CD14-positive monocyte (primary cell): Measurements from ENCODE around the gene CCDC51. TPM values are rescaled to one million over a fixed set of nuclear protein-coding genes. Genes with fewer than 3 reads are reported as not detected.

Experiments
- DNase-seq, 3 donors: peaks; one replicate each; pipeline ENCODE4 v3.0.0-alpha.2; 2011 to 2022
- H2AFZ ChIP-seq: 2 replicates; pipeline ENCODE4 v1.6.0; 2012; ENCODE audit warnings: mild to moderate bottlenecking, low read depth, low read length, inconsistent platforms; ENCODE audit not compliant: insufficient read depth, poor library complexity, severe bottlenecking
- H3K27ac ChIP-seq, 2 donors: 1 replicate in 1 of 2; 2 replicates in 1 of 2; pipeline ENCODE4 v1.5.1; 2012 to 2013; ENCODE audit warnings: low read length in 2 of 2, control low read depth in 1 of 2, inconsistent platforms in 1 of 2, low read depth in 1 of 2, mild to moderate bottlenecking in 1 of 2
- H3K27me3 ChIP-seq, 2 donors: one replicate each; pipeline versions ENCODE4 v1.6.0 to v1.6.1; 2011 to 2013; ENCODE audit warnings: low read length in 2 of 2; ENCODE audit not compliant: control insufficient read depth in 2 of 2, insufficient read depth in 2 of 2
- H3K36me3 ChIP-seq, 2 donors: replicated peaks in 1 of 2; 1 replicate in 1 of 2; 2 replicates in 1 of 2; pipeline versions ENCODE4 v1.5.1 to v1.6.1; 2012 to 2013; ENCODE audit warnings: low read length in 2 of 2, control low read depth in 1 of 2, inconsistent platforms in 1 of 2, mild to moderate bottlenecking in 1 of 2; ENCODE audit not compliant: insufficient read depth in 2 of 2, control insufficient read depth in 1 of 2
- H3K4me1 ChIP-seq, 2 donors: 1 replicate in 1 of 2; 2 replicates in 1 of 2; pipeline versions ENCODE4 v1.5.1 to v1.6.1; 2012 to 2013; ENCODE audit warnings: low read length in 2 of 2, control low read depth in 1 of 2, inconsistent platforms in 1 of 2, mild to moderate bottlenecking in 1 of 2, moderate library complexity in 1 of 2; ENCODE audit not compliant: insufficient read depth in 2 of 2, control insufficient read depth in 1 of 2
- H3K4me2 ChIP-seq: replicated peaks from 2 replicates; pipeline ENCODE3; 2012; ENCODE audit warnings: low read length, moderate library complexity, mild to moderate bottlenecking; ENCODE audit not compliant: poor library complexity, severe bottlenecking; ENCODE audit errors: extremely low read depth
- H3K4me3 ChIP-seq, 3 experiments: fragments of 200-600 bp in 1 of 3; sonication (generic) in 1 of 3; replicated peaks in 1 of 3; 1 replicate in 2 of 3; 2 replicates in 1 of 3; pipeline ENCODE4 v1.5.1; 2011 to 2013; ENCODE audit warnings: low read length in 3 of 3, mild to moderate bottlenecking in 3 of 3, control low read depth in 2 of 3, low read depth in 2 of 3, inconsistent platforms in 1 of 3, moderate library complexity in 1 of 3
- H3K79me2 ChIP-seq: 2 replicates; pipeline ENCODE4 v1.6.0; 2012; ENCODE audit warnings: mild to moderate bottlenecking, control low read depth, inconsistent platforms, low read length, moderate library complexity; ENCODE audit not compliant: insufficient read depth
- H3K9ac ChIP-seq: 2 replicates; pipeline ENCODE4 v1.6.0; 2017; ENCODE audit warnings: low read length, mild to moderate bottlenecking; ENCODE audit not compliant: insufficient read depth, poor library complexity, severe bottlenecking
- H3K9me3 ChIP-seq, 2 donors: replicated peaks in 1 of 2; 1 replicate in 1 of 2; 2 replicates in 1 of 2; pipeline versions ENCODE4 v1.5.1 to v1.6.1; 2012 to 2013; ENCODE audit warnings: low read length in 2 of 2, control low read depth in 1 of 2; ENCODE audit not compliant: control insufficient read depth in 1 of 2, insufficient read depth in 1 of 2
- H4K20me1 ChIP-seq: 2 replicates; pipeline ENCODE4 v1.6.0; 2012; ENCODE audit warnings: mild to moderate bottlenecking, low read length, control low read depth, moderate library complexity; ENCODE audit not compliant: insufficient read depth
- H3K27ac Mint-ChIP-seq, 7 donors: one replicate each; pipeline ENCODE4 v1.8.0; 2020; ENCODE audit warnings: mild to moderate bottlenecking in 7 of 7, mixed read lengths in 7 of 7, moderate library complexity in 6 of 7, inconsistent platforms in 2 of 7
- H3K27me3 Mint-ChIP-seq, 3 donors: one replicate each; pipeline ENCODE4 v1.8.0; 2021 to 2022; ENCODE audit warnings: low read depth in 3 of 3, mild to moderate bottlenecking in 3 of 3, mixed read lengths in 3 of 3, moderate library complexity in 3 of 3, inconsistent platforms in 1 of 3
- H3K36me3 Mint-ChIP-seq, 2 donors: one replicate each; pipeline ENCODE4 v1.8.0; 2020; ENCODE audit warnings: mixed read lengths in 2 of 2, inconsistent platforms in 1 of 2, mild to moderate bottlenecking in 1 of 2
- H3K4me1 Mint-ChIP-seq: one replicate; pipeline ENCODE4 v1.8.0; 2020; ENCODE audit warnings: mild to moderate bottlenecking, mixed read lengths
- H3K4me3 Mint-ChIP-seq, 2 donors: one replicate each; pipeline ENCODE4 v1.8.0; 2020; ENCODE audit warnings: mild to moderate bottlenecking in 2 of 2, mixed read lengths in 2 of 2, moderate library complexity in 1 of 2
- H3K9me3 Mint-ChIP-seq, 7 donors: one replicate each; pipeline ENCODE4 v1.8.0; 2020 to 2022; ENCODE audit warnings: mixed read lengths in 7 of 7, mild to moderate bottlenecking in 6 of 7, moderate library complexity in 6 of 7, inconsistent platforms in 2 of 7
- CTCF ChIP-seq: fragments of 200-600 bp; IDR thresholded peaks from one replicate; pipeline ENCODE4 v1.8.0; 2022; ENCODE audit warnings: antibody characterized with exemption, mild to moderate bottlenecking
- WGBS: methylation state at CpG from one replicate; pipeline ENCODE4 v1.1.5; 2013; ENCODE audit warnings: missing lambda C conversion rate; ENCODE audit not compliant: insufficient coverage; 5-methylcytosine and 5-hydroxymethylcytosine counted together
- intact Hi-C, 2 donors: fragments of 100-400 bp; cut with micrococcal nuclease; formaldehyde crosslinking; loops; one replicate each; pipeline versions ENCODE4 v1.15.0 to v1.15.1; 2023
- polyA plus RNA-seq, 3 donors: library from polyadenylated mRNA; depleted of rRNA in 1 of 3; unstranded in 2 of 3; stranded (reverse) in 1 of 3; fragments of 300-500 nt in 2 of 3; fragments of >200 nt in 1 of 3; fragmentation: Illumina TruSeq in 2 of 3; gene quantifications; 1 replicate in 2 of 3; 2 replicates in 1 of 3; pipeline ENCODE4 v1.2.3, GENCODE V29; 2012 to 2021

Gene CCDC51
- polyA plus RNA-seq, 3 donors: 3.6 to 5.9 (median 5.4) TPM

- Histone ChIP-seq H3K4me2 (no peak overlapping the region), H3K4me3 (no peak overlapping the region), H3K9ac (no peak overlapping the region), H3K27me3 (peaks cover 0 to 12% of the 10 kb centered on the region in 2 donors), H3K9me3 (no peaks in the 10 kb centered on the region), H3K27ac (no peak overlapping the region), H3K36me3 (peaks cover 12 to 29% of the 10 kb centered on the region in 2 donors), H2AFZ (no peak overlapping the region), H3K4me1 (peaks cover 11 to 17% of the 10 kb centered on the region in 2 donors), H4K20me1 (no peaks in the 10 kb centered on the region), H3K79me2 (peaks cover 4% of the 10 kb centered on the region)
- Mint-ChIP-seq H3K4me3 (no peak overlapping the region), H3K4me1 (peaks cover 24% of the 10 kb centered on the region), H3K9me3 (no peaks in the 10 kb centered on the region), H3K27ac (no peak overlapping the region), H3K27me3 (peaks cover 9 to 20% (median 11%) of the 10 kb centered on the region in 3 donors), H3K36me3 (peaks cover 24 to 32% of the 10 kb centered on the region in 2 donors)
- no peak for DNase-seq
- intact Hi-C loops: loop anchor here in 1 of 2 donors (10.0 kb wide), 1 partner anchor 239 kb away; no protein-coding TSS in a partner anchor
- TF ChIP-seq CTCF: no peak
- WGBS: 95% methylated on average over 7 of the region's 12 CpGs
These were observed 6.3 kb downstream of the CCDC51 start for GRCh38 chr3:48433472-48434118.

DNA sequence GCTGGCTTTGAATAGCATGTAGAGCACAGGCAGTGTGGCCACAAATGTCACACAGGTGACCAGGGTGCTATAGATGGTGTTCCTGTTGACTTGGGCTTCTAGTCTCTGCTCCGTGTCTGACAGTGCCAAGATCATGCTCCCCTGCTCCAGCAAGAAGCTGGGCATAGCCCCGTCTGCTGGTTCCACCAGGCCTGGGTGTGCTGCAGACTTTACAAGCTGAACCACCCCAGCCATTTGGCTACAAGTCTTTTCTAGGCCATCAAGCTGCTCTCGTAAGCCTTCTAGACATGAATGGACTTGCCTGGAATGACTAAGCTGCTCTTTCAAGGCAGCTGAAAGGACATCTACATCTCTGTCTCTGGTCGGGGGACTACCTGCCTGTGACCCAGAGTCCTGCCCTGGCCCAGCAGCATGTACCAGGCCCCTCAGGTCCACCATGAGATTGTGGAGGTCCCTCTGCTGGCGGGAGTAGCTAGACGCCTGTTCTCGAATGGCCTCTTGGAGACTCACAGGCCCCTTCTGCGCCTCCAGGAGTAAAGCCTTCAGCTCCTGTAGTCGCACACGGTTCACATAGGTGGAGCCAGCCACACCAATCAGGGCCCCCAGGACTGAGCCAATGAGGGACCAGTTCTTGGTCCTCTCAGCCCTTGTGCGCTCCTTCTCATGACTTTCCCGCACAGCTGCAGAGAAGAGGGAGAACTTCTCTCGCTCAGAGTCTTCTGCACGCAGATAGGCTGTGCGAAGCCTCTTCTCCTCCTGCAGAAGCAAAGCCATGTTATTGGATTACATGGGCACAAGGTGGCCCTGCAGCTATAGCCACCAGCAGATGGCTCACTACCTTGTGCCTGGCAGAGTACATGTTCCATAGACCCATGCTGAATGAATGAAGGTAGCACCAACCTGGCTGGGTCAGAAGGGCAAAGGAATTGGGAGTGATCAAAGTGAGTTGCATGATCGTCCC lies 7.2 kb downstream of the CCDC51 start:
- no peak overlapping the region for H3K27ac ChIP-seq
- no peaks in the 10 kb centered on the region for H4K20me1 ChIP-seq
- no peak for TF ChIP-seq CTCF
- H3K4me1 Mint-ChIP-seq: peaks cover 17% of the 10 kb centered on the region
- peaks cover 12 to 29% of the 10 kb centered on the region in 2 donors for H3K36me3 ChIP-seq
- H3K36me3 Mint-ChIP-seq: peaks cover 24 to 34% of the 10 kb centered on the region in 2 donors
- peaks cover 13 to 17% of the 10 kb centered on the region in 2 donors for H3K4me1 ChIP-seq
- no peak overlapping the region for H2AFZ ChIP-seq
- peaks cover 0 to 5% (median 0%) of the 10 kb centered on the region in 7 donors for H3K9me3 Mint-ChIP-seq
- H3K4me3 Mint-ChIP-seq: no peak overlapping the region
- H3K9me3 ChIP-seq: no peaks in the 10 kb centered on the region
- DNase-seq: no peak
- 94% methylated on average over 15 of the region's 16 CpGs for WGBS
- H3K27me3 Mint-ChIP-seq: peaks cover 15 to 29% (median 19%) of the 10 kb centered on the region in 3 donors
- H3K79me2 ChIP-seq: peaks cover 4% of the 10 kb centered on the region
- peaks cover 3 to 21% of the 10 kb centered on the region in 2 donors for H3K27me3 ChIP-seq
- H3K27ac Mint-ChIP-seq: no peak overlapping the region
- H3K4me3 ChIP-seq: no peak overlapping the region
- H3K4me2 ChIP-seq: no peak overlapping the region
- no peak overlapping the region for H3K9ac ChIP-seq
- intact Hi-C loops: loop anchor here in 1 of 2 donors (10.0 kb wide), 1 partner anchor 238 kb away; no protein-coding TSS in a partner anchor
